Measurements from ENCODE around the gene EEIG1.
A peak's percentile ranks its signal among the peaks of the same experiment; 100 is the strongest.

The EEIG1 gene

GRCh38 chr9:127958728-127959127 is 22.1 kb downstream of the EEIG1 start:
- no peak for DNase-seq

DNA sequence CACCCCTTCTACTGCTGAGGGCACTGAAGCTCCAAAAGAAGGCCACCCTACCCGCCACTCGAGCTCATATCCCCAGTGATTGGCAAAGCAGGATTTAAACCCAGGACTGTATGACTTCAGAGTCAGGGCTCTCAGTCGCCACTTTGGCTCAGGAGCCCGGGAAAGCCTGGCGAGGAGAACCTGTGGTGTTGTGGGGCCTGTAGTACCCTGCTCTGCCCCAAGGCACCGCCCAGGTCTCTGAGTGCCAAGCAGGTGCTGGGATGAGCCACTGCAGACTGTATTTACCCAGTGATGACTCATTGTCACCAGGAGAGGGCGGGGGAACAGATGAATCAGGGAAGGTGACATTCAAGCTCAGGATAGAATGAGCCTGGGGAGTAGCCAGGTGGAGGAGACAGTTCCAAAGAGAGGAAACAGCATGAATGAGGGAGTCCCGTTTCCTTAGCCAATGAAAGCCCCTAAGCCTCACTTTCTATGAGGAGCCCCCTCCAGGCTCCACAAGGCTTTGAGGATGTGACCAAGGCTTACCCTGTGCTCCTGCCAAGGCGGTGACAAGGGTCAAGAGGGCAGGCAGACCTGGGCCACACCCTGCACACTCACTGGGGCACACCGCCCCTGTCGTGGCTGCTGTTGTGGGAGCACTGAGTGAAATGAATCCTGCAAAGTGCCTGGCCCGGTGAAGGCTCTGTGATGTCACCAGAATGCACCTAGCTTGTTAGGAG is 25.3 kb downstream of the EEIG1 start:
- peak; percentile 69 for DNase-seq

DNA sequence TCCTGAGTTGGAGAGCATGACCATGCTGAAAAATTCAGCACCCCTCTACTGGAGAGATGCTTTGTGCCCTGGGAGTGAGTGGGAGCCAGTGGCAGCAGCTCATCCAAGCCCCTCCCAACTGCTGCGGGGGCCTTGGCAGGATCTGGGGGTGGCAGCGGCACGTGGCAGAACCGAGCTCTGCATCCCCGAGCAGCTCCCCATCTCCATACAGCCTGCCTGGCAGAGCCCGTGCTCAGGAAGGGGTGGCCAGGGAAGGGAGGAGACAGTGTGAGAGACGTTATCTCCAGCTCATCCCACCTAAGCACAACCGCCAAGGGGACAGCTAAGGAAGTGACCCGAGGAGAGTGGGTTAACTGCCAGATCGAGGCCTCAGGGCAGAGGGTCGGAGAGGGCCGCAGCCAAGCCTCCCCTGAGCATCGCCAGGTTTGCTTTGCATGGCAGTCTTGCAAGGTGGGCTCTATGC is 25.9 kb downstream of the EEIG1 start:
- DNase-seq, result no peak

DNA sequence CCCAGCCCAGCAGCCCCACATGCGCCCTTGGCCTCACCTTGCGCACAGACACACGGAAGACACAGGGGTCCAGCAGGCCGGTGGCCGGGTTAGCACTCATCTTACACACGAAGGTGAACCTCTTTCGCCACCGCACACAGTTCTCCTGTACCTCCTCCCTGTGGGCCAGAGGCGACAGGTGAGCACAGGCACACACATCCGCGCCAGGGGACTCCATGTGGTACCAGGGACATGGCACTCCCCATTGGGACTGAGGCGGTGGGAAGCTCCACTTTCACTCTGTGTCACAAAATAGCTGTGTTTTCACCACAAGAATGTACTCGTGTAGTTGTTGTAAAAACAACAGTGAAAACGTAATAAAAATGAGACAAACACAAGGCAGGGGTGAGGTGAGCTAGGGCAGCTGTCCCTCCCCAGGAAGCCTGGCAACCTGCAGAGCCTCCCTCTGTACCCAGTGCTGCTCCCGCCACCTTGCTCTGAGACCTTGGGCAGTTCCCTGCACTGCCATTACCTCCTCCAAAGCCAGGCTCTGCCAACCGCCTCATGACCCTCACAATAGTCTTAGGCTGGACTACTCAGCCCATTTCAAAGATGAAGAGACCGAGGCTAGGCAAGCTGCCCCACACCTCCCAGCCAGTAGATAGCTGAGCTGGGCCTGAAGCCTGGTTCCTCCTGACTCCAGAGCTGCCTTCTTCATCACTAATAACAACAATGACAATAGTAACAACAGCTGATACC is 26.9 kb downstream of the EEIG1 start:
- no peak for DNase-seq

- no peak for DNase-seq
Observed at GRCh38 chr9:127953154-127953553, 27.6 kb downstream of the EEIG1 start.

DNA sequence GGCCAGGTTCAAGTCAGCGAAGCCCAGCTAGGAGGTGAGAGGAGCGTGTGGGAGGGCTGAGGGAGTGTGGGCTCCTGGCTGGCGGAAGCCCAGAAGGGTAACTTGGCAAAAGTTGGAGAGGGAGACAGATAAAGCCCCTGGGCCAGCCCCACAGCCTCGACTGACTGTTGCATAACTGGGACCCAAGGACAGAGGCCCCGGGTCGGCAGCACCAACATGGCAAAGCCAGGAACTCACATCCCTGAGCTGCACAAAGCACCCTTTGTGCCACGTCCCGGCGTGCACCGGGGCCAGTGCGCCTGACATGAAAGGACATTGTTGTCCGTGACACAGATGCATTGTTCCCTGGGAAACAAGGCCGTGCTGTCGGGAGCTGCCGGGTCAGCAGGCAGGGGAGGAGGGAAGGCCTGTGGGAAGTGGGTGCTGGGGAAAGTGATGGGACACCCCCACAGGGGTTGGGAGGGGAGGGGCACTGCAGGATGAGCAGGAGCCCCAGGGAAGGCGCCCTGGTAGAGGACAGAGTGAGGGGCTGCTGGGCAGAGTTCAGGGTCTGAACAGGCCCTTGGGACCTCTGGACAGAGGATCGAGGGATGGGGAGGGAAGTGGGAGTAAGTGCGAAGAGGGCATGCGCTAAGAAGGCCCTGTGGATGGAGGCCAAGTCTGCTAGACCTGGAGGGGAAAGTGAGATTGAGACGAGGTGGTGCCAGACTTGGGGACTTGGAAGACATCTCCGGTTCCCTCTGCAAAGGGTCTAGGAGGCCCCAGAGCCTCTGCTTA is 30.1 kb downstream of the EEIG1 start:
- DNase-seq, result no peak

DNA sequence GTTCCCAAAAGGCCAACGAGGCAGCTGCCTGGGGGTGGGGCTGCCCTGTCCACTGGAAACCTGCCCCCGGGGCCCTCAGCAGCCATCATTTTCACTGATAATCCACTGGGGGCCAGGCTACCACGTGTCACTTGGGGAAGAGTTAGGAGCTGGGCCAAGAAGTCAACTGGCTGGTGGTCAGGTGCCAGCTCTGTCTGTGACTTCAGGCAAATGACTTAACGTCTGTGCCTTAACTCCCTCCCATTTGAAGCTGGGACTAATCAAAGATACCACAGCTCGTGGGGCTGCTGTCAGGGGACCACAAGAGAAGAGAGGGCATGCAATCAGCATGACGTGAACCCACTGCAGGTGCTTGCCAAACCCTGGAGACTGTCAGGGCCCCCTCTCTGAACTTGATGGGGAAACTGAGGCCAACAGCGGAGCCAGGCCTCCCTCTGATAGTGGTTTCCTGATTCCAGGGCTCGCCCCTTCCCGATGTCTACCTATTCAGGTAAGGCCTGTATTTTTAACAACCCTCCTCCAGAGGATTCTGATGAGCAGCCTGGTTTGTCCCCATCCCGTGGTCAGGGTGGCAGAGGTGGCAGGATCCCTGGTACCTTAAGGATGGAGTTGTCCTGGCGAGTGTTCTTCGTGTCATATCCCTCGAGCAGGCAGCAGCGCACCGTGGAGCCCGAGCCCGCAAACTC is 30.8 kb downstream of the EEIG1 start:
- DNase-seq, result no peak

- no peak for DNase-seq
Observed at GRCh38 chr9:127947841-127948710, 32.7 kb downstream of the EEIG1 start.

- DNase-seq, result no peak
Observed at GRCh38 chr9:127946728-127947127, 34.1 kb downstream of the EEIG1 start.

GRCh38 chr9:127945942-127946341 is 34.8 kb downstream of the EEIG1 start:
- no peak for DNase-seq

DNA sequence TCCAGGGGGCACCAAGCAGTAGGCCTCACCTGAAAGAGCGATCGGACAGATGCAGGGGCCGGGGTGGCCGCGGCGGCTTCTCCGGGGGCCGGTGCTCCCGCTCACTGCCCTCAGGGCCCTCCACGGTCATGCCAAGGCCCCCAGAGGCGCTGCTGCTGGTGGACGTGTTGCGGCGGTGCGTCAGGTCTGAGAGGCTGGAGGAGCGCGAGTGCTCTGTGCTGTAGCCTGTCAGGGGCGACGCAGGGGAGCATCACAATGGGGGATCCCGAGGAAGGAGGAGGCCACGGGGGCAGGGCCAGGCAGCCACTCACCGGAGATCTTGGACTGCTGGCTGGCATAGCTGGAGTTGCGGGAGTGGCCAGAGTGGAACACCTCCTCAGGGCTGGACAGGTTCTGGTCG is 35.5 kb downstream of the EEIG1 start:
- DNase-seq, result no peak

- no peak for DNase-seq
Observed at GRCh38 chr9:127944586-127945218, 36.1 kb downstream of the EEIG1 start.

DNA sequence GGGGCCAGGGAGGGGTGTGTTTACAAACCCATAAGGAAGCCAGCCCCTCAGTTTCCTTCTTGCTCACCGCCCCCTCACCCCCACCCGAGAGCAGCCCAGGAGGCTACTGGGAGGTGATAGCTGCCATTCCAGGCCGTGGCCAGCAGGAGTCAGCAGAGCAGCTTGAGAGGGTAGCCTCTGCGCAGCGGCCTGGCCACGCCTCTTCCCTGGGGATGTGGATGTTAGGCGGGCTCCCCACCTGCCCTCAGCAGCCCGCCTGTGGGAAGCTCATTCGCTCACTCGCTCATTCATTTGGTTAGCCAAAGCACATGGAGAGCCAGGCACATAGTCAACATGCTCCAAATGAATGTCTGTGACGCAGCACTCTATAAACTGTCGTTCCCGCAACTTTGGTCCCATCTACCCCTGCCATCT is 37.1 kb downstream of the EEIG1 start:
- peak; percentile 67 for DNase-seq

- DNase-seq, result no peak
Observed at GRCh38 chr9:127943011-127943662, 37.7 kb downstream of the EEIG1 start.

GRCh38 chr9:127942216-127943010 is 38.4 kb downstream of the EEIG1 start:
- no peak for DNase-seq

GRCh38 chr9:127941961-127942215 is 38.9 kb downstream of the EEIG1 start:
- DNase-seq, result no peak

DNA sequence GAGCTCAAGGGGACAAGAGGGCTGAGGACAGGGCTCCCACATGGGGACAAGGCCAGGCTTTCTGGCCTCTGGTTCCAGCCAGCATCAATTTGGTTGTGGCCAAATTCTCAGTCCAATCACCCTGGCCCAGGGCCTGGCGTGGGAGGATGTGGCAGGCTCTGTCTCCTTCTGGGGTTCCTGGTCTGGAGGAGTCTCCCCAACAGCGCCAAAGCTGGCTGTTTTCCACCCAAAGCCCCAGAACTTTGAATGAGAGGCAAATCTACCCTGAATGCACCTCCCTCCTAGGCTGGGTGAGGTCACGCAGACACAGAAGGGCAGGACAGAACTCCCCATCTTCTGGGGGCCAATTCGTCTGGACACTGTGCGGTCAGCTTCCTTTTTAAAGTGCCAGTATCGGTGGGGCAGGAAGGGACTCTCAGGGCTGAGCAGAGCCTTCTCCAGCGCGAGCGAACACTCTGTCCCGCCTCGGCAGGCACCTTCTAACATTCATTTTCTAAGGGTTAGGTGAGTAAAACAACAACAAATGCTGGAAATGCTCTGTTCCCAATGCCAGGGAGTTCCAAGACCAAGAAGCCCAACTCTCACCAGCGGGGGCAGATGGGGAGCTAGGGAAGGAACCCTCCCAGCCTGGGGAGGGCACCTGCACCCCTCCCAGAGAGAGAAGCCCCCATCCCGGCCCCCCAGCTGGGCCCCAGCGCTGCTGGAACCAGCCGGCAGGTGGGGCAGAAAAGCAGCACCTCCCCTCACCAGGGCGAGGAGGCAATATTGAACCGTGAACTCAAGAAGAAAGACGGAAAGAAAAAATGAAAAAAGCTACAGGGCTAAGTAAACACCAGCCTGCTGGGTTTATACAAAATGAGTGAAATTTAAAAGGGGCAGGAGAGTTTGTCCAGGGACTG is 39.5 kb downstream of the EEIG1 start:
- no peak for DNase-seq

- no peak for DNase-seq
Observed at GRCh38 chr9:127940593-127940992, 40.2 kb downstream of the EEIG1 start.

GRCh38 chr9:127938298-127938690 is 42.5 kb downstream of the EEIG1 start:
- DNase-seq, result no peak

All from T-helper 9 cell (primary cell).